GM10248 (cell line): ENCODE results near the gene TIMM10B.
A peak's percentile ranks its signal among the peaks of the same experiment; 100 is the strongest.

Experiments
- CTCF ChIA-PET: fragments of 300-600 bp; sonication (Branson Sonifier 250); formaldehyde crosslinking; extraction: SDS; loops from one replicate; lab custom pipeline; 2021; ENCODE audit warnings: antibody characterized with exemption; lab: Yijun Ruan, JAX
- POLR2A ChIA-PET: fragments of 350-650 bp; sonication (Branson Sonifier 250); formaldehyde crosslinking; extraction: SDS; loops from one replicate; lab custom pipeline; 2020; ENCODE audit warnings: antibody characterized with exemption; lab: Yijun Ruan, JAX
- DNase-seq: peaks from one replicate; pipeline ENCODE4 v3.0.0; 2012; ENCODE audit errors: extremely low spot score
- TF ChIP-seq, protein P1 (sequence below): IDR thresholded peaks from 2 replicates; pipeline ENCODE4 v1.5.1; 2012; ENCODE audit warnings: mild to moderate bottlenecking, low read depth; ENCODE audit errors: extremely low read depth, missing control alignments, control extremely low read depth

Gene TIMM10B

DNA sequence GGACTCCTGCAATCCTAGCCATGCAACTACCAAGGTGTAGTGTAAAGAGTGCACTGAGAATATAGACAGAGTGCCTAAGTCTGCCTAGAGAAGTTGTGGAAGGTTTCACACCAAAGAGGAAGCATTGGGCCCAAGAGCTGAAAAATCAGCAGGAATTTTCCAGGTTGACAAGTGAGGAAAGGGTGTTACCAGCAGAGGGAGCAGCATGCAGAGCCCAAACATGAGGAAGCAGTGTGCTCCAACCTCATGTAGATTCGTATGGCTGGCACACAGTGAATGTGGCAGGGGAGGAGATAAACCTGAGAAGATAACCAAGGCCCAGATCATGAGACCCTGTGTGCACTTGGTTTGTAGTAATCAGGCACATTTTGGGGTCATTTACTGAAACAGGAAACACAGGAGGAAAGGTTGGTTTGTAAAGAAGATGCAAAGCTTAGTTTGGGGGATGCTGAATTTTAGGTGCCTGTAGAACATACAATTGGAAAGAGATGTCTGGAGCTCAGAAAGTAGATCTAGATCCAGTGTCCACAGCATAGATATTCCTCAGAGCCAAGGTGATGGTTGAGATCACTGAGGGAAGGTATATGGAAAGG lies 42.2 kb upstream of the TIMM10B start:
- CTCF ChIA-PET, result interaction anchor here (0.7 to 13.4 kb wide), 15 partner anchors 9 to 267 kb away, joined by 3 to 371 read pairs (median 4); partner anchors contain the start of genes APBB1 and SMPD1
- no peak for DNase-seq
- POLR2A ChIA-PET, result no interaction called here
- TF ChIP-seq, protein P1, sequence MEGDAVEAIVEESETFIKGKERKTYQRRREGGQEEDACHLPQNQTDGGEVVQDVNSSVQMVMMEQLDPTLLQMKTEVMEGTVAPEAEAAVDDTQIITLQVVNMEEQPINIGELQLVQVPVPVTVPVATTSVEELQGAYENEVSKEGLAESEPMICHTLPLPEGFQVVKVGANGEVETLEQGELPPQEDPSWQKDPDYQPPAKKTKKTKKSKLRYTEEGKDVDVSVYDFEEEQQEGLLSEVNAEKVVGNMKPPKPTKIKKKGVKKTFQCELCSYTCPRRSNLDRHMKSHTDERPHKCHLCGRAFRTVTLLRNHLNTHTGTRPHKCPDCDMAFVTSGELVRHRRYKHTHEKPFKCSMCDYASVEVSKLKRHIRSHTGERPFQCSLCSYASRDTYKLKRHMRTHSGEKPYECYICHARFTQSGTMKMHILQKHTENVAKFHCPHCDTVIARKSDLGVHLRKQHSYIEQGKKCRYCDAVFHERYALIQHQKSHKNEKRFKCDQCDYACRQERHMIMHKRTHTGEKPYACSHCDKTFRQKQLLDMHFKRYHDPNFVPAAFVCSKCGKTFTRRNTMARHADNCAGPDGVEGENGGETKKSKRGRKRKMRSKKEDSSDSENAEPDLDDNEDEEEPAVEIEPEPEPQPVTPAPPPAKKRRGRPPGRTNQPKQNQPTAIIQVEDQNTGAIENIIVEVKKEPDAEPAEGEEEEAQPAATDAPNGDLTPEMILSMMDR, result peak; percentile 44

DNA sequence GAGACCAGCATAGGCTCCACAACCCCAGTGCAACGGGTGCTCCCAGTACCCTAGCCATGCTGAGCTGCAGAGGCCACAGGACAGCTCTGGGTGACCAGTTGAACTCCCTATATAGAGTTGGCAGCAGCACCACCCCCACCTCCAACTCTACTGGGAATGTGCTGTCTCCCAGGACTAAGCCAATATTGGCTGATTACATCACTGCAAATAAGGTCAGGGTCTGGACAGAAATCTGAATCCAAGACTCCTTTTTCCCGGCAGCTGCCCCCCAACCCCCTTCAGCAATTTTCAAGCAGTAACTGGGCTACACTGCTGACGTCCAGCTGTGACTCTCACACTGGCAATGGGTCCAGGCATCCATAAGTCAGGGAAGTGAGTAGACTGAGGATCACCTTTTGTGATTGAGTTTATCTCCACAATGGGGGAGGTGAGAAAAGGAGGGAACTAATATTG lies 40.4 kb upstream of the TIMM10B start, which contains the start of gene HPX:
Gene HPX, minus strand, starts transcription at position 82 of the 453 bp plus-strand sequence. Its CDS starts 24 bp downstream, at position 58.
- TF ChIP-seq, protein P1, result no peak
- POLR2A ChIA-PET, result no interaction called here
- CTCF ChIA-PET, result interaction anchor here (0.8 to 13.4 kb wide), 10 partner anchors 11 to 89 kb away, joined by 3 to 371 read pairs (median 20); partner anchors contain the start of gene APBB1
- no peak for DNase-seq

DNA sequence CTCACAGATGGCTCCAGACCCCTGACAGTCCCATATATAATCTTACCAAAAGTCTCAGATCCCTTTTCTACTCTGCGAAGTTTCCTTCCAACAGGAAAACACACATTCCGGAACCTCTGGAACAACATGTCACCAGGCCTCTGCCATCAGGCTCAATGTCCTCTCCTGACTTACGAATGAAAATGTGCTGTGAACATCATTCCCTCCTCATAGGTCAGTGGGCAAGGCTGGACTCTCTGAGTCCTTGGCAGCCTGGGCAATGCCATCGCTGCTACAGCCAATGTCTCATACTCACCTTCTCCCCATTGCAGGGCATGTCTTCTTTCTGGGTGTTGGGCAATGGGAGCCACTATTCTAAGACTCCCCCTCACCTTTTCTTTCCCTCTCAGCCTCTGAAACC lies 38.9 kb upstream of the TIMM10B start:
- ChIA-PET CTCF (interaction anchor here (1.1 to 13.4 kb wide), 16 partner anchors 8 to 202 kb away, joined by 3 to 371 read pairs (median 24); partner anchors contain the start of genes APBB1, SMPD1 and TRIM3), POLR2A (no interaction called here)
- DNase-seq, result no peak
- TF ChIP-seq, protein P1, result no peak

DNA sequence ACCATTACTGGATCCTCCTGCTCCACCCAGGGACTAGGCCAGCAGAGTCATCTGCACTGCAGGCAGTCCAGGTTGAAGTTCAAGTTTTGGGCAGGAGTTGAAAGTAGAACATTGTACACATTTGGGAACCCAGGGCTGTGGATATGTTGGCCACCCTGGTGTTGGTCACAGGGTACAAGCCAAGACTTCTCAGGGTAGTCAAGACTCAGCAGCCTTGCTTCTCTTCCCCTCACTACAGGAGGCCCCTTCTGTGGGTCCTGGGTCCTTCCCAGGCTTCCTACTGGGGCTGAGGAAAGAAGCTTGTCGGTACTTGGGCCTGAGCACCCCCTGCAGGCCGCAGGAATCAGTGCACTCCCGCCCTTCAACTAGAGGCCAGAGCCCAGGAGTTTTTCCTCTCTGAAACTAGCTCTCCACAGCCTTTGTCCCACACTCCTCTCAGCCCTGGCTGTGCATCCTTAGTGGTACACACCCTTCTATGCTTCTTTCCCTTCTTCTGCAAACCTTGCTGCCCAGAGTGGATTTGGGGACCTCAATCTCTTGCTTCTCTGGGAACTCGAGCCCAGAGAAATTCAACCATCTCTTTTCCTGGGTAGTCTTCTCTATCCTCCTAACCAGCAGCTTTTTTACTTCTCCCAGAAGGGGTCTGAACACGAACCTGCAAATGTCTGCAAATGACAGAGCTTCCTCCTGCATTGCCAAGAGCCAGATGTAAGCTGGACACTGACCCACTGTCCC lies 37.9 kb upstream of the TIMM10B start:
- TF ChIP-seq, protein P1, result peak; percentile 88
- CTCF ChIA-PET, result interaction anchor here (0.5 to 13.4 kb wide), 43 partner anchors 9 to 263 kb away, joined by 3 to 371 read pairs (median 5); partner anchors contain the start of genes APBB1, CNGA4, MRPL17 and SMPD1
- POLR2A ChIA-PET, result no interaction called here
- peak; percentile 75 for DNase-seq

DNA sequence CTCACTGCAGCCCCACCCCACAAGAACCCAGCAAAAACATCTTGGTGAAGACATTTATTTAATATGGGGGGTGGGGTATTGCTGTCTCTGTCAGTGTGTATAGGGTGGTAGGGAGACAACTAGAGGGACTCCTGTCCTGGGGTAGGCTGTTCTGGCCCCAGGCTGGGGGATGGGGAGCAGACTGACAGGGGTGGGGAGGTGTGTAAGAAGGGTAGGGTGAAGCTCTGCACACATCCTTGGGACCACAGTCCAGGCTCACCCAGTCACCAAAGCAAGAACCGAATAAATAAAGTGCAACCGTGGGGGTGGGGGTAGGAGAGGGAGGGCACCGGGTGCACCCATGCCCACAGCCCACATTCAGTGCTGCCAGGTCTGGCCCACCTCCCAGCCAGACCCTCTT lies 32.7 kb upstream of the TIMM10B start:
- ChIA-PET POLR2A (no interaction called here), CTCF (interaction anchor here (1.2 to 13.4 kb wide), 5 partner anchors 10 to 85 kb away, joined by 3 to 371 read pairs (median 6); no protein-coding TSS in a partner anchor)
- DNase-seq, result no peak
- TF ChIP-seq, protein P1, result no peak

DNA sequence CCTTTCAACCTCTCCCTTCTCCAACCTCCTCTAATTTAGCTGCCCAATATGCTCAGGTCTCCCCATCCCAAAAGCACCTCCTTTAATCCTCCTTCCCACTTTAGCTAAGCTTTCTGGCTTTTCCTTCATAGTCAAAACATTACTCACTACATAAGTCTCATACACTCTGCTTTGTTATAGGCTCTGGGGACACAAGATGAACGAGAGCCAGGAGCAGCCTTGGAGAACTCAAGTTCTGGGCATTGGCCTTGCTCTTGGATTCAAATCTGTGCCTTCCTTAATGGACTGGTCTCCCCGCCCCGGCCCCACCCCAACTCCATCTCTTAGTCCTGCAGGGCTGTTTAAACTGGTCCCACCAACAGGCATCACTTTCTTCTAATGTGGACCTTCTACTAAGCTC lies 29.1 kb upstream of the TIMM10B start:
- TF ChIP-seq, protein P1, result no peak
- POLR2A ChIA-PET, result no interaction called here
- CTCF ChIA-PET, result interaction anchor here (0.7 to 6.1 kb wide), 5 partner anchors 8 to 98 kb away, joined by 3 to 100 read pairs (median 6); partner anchors contain the start of gene HPX
- no peak for DNase-seq
